PFSK-1 (cell line): ENCODE measurements around the gene PLEKHN1.

Experiments used
- POLR2AphosphoS5 ChIP-seq: IDR thresholded peaks from 2 replicates; pipeline ENCODE4 v1.6.1; 2012; ENCODE audit warnings: low read depth, mild to moderate bottlenecking, control low read depth, low read length, moderate library complexity
- SIN3A ChIP-seq: IDR thresholded peaks from 2 replicates; pipeline ENCODE4 v1.6.1; 2012; ENCODE audit warnings: mild to moderate bottlenecking, low read length, moderate library complexity, borderline replicate concordance; ENCODE audit not compliant: insufficient read depth
- TAF1 ChIP-seq: IDR thresholded peaks from 2 replicates; pipeline ENCODE4 v1.6.1; 2012; ENCODE audit warnings: low read length, control low read depth, borderline replicate concordance; ENCODE audit not compliant: insufficient read depth

GRCh38 chr1:921011-921837 lies 45.1 kb upstream of the PLEKHN1 start:
- TF ChIP-seq POLR2AphosphoS5 (no peak), TAF1 (no peak), SIN3A (no peak)
